Posterior vena cava (tissue), 2 donors: Measurements from ENCODE around the gene SEH1L. TPM values are rescaled to one million over a fixed set of nuclear protein-coding genes. Genes with fewer than 3 reads are reported as not detected.
"Not testable (repeated sequence)": the region's sequence is repeated elsewhere in the genome, so short reads cannot be mapped to it uniquely, and the experiment has no call there.

Experiments used
- DNase-seq: peaks from one replicate; pipeline ENCODE4 v3.0.0-alpha.2; 2020; ENCODE audit warnings: low spot score
- intact Hi-C, 2 donors: fragments of 100-400 bp; cut with DNase I; formaldehyde crosslinking; loops; one replicate each; pipeline versions ENCODE4 v1.14.1 to v1.14.2; 2022 to 2023
- total RNA-seq, 2 donors: library from RNA; stranded (reverse); fragmentation: NEBNext Ultra II Directional; extraction: Animal tissue kit (Norgen Biotek cat#: 25700); gene quantifications; one replicate each; pipeline ENCODE4 v1.2.1, GENCODE V29; 2021
- donor health status: DM: yes; HTN: yes; CAD: no.
- donor health status: DM: yes; HTN: yes; CAD: no.

Gene SEH1L
- total RNA-seq, 2 donors from 2014 or later, result 31.7 to 38.6 TPM

DNA sequence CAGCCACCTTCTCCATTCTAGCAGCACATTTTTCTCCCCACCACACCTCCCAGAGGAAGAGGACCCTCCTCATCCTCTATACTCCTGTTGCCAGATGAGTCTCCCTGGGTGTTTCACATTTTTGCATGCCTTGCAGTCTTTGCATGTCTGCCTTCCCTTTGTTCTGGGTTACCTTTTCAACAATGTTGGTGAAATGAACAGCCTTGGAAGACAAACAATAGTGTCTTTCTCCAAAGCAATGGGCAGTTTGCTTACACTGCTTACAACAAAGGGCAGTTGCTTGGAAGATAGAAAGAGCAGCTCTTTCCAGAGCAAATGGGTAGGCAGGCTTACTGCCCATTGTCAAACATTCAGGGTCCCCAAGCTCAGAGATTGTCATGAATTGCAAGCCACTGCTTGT, 14.5 kb upstream of the SEH1L start:
- intact Hi-C loops, result loop anchor here (5.0 kb wide), 3 partner anchors 46 to 1139 kb away; no protein-coding TSS in a partner anchor
- no peak for DNase-seq

DNA sequence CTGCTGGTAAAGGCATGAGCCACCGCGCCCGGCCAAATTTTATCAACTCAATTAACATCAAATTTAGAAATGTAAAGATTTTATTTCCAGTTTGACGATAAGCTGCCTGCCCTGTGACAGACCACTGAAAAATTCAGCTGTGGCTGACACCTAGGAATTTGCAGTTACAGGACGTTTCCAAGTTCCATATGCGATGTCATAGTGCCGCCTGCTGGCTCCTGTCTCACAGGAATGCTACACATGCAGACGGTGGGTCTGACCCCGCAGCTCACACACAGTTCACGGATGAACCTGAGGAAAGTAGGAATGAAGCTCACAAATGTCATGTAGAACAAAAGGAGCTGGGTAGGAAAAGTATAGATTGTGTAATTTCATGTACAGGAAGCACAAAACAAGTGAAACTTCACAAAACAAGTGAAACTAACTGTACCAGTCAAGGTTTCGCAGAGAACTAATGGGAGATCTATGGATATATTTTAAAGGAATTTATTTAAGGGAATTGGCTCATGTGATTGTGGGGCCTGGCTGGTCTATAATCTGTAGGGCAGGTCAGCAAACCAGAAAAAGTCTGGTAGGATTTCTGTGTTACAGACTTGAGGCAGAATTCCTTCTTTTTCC, 13.2 kb upstream of the SEH1L start:
- peak; percentile 94 for DNase-seq

DNA sequence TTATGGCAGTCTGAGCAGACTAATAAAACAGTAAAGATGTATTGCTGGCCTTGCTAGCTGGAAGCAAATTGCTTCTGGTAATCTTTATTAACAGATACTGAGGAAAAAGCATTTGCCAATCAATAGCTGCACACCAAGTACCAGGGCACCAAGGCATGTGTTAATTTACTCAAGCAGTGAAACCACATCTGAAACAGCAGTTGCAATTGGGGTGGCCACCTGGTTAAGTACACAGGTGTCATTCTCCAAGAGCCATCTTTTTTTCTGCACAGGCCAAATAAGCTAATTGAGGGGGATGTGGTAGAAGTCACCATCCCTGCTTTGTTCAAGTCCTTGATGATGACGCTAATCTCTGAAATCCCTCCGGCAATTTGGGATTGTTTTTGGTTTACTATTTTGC, 8.6 kb upstream of the SEH1L start:
- DNase-seq, result no peak
- intact Hi-C loops, result loop anchor here in 1 of 2 donors (5.0 kb wide), 2 partner anchors 182 to 217 kb away; no protein-coding TSS in a partner anchor

More for the DNA sequence above, 13.2 kb upstream of the SEH1L start:
- intact Hi-C loops, result loop anchor here (2.0 to 5.0 kb wide), 6 partner anchors 47 to 1138 kb away; no protein-coding TSS in a partner anchor

DNA sequence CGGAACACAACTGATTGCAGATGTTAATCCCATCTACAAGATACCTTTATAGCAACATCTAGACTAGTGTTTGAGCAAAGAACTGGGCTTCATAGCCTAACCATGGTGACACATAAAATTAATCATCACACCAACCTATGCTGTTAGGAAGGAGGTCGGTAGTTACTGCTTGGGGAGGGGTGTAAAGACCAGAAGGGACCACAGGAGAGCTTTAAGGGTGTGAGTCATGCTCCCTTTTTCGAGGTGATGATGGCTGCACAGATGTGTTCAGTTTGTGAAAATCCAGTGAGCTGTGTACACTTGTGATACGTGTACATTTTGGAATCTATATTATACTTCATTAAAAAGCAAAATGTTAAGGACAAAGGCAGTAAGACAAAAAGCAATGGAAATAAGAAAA, 4.6 kb upstream of the SEH1L start:
- DNase-seq, result no peak
- intact Hi-C loops, result no loop called here

DNA sequence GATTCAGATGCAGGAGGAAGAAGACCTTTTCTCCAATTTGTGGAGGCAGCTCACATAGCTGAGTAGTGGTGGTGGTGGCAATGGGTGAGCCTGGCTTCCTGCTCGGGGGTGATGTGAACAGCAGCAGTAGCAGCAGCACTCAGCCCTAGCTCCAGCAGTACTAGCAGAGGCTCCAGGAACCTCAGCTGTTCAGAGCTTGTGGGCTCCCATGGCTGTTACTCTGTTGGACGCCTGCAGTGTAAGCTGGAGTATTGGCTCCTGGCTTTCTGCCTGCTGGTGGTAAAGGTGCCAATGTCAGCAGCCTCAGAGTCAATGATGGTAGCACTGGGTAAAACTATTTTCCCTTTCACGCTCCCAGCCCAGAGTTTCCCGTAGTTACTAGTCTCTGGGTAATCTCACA, 3.1 kb upstream of the SEH1L start:
- intact Hi-C loops, result no loop called here
- no peak for DNase-seq

DNA sequence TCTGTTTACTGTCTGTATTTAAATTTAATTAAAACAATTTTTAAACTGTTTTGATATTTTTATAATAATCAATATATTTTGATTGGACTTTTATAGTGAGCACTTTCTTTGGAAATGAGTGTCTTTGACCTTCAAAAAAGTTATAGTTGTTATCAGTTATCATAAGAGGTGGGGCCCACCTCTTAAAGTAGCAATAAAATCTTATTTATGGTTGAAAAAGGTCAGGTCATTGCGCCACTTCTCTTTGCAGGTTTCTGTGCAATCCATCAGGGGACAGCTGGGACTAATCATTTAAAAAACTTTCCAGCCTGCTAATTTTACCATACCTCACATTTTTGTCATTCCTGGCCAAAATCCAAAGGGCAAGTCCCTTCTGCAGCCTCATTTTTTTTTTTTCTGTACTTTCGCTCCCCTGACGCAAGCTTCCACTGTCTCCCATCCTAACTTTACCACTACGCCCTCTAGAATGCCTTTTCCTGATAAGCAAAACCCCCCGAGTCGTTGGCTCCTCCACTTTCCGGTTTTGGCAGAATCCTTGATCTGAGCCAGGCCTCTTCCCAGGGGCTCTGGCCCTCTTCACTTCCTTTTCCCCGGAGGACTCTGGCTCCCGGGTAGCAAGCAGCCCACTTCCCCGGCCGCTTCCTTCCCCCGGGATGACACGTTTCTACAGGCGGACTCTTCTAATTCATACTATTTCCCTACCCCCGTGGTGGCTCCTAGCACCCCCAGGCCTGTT, 1.1 kb upstream of the SEH1L start:
- DNase-seq, result peak; percentile 84
- intact Hi-C loops, result no loop called here

DNA sequence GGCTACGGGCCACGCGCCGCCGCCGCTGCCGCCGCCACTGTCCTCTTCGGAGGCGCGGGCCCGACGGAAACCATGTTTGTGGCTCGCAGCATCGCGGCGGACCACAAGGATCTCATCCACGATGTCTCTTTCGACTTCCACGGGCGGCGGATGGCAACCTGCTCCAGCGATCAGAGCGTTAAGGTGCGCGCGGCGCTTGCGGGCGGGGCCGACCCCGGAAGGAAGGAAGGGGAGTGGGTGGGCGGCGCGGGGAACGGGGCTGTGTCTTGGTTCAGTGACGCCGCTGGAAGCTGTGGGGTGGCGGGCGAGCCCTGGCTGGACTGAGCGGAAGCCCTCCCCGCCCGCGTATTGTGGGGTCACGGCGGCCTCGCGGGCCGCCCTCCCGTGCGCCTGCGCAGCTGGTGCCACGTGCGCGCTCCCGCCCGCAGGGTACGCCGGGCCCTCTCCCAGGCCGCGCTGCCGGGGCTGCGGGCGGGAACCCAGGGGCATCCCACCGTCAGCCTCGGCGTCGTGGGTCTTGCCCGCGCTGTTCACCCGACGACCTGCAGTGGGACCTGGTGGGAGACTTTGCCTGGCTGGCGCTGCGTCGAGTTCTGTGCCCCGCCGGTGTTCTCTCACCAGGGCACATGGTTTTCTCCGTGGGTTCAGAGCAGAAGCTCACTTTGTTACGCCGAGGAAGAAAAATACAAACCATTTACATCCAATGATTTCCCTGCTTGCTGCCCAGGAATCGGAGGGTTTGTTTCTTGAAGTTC, 416 bp downstream of the SEH1L start:
- DNase-seq, result peak; percentile 99
- intact Hi-C loops, result no loop called here

DNA sequence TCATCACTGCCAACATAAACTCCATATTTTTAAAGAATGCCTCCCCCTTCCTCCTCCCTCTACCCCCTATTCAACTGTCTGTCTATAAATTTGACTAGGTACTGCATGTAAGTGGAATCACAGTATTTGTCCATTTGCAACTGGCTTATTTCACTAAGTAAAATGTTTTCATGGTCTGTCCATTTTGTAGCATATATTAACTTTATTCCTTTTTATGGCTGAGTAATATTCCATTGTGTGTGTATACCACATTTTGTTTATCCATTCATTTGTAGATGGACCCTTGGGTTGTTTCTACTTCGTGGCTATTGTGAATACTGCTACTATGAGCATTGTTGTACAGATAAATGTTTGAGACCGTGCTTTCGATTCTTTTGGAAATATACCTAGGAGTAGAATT, 10.7 kb downstream of the SEH1L start:
- no peak for DNase-seq
- intact Hi-C loops, result no loop called here

DNA sequence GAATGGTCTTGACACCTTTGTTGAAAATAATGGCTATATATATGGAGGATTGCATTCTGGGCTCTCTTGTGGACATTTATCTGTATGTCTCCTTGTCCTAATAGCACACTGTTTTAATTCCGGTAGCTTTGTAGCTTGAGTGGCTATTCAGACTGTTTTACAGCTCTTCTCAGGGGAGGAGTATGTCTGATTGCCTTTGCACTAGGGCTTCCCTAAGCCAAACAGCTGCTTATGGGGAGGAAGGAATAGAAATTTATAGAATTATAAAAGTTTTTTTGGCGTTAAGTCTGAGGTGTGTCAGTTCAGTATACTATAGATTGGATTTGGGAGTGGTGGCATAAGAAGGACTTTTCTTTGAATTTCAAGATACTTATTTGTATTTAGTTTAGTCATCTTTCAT, 12.6 kb downstream of the SEH1L start:
- intact Hi-C loops, result no loop called here
- DNase-seq, result no peak

DNA sequence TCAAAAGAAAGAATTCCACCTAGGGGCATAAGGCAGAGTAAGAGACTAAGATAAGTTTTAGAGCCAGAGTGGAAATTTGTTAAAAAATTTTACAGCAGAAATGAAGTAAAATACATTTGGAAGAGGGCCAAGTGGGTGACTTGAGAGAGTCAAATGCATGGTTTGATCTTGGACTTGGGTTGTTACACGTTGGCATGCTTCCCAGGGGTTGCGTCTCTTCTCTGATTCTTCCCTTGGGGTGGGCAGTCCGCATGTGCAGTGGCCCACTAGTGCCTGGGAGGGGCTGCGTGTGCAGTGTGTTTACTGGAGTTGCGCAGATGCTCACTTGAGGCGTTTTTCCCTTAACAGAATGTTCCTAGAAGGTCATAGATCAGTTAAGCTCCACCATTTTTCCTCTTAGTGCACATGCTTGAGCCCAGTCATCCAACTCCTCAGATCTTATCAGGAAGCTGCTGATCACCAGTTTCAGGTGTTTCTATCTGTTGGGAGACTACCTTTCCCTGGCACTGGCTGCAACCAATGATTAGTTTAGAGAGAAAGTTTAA, 13.1 kb downstream of the SEH1L start:
- DNase-seq, result no peak
- intact Hi-C loops, result no loop called here

DNA sequence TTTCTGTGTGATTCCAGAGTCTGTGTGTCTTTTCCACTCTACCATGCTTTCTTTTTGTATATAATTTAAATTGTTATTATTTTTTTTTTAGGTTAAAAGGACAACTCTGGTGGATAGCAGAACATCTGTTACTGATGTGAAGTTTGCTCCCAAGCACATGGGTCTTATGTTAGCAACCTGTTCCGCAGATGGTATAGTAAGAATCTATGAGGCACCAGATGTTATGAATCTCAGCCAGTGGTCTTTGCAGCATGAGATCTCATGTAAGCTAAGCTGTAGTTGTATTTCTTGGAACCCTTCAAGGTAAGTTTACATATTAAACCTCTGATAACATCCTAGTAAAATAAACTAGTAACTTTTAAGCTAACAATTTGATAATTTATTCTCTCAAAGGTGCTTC, 15.3 kb downstream of the SEH1L start:
- intact Hi-C loops, result no loop called here
- no peak for DNase-seq

DNA sequence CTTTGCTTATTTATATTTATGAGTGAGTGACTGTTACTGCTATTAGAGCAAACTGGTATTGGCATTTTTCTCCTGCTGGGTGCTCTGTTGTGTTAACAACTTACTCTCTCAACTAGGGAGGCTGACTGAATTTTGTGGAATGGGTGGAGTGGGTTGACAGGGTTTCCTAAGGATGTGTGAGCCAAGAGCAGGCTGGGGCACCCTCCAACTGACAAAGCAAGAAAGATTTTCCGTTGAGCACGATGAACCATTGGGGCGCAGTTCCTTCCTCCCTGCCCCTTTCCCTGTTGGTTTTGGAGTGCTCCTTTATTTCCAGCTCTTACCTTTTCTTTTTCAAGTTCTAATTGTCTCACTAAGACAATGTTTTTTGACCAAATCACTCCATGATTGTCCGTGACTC, 20.3 kb downstream of the SEH1L start:
- intact Hi-C loops, result no loop called here

DNA sequence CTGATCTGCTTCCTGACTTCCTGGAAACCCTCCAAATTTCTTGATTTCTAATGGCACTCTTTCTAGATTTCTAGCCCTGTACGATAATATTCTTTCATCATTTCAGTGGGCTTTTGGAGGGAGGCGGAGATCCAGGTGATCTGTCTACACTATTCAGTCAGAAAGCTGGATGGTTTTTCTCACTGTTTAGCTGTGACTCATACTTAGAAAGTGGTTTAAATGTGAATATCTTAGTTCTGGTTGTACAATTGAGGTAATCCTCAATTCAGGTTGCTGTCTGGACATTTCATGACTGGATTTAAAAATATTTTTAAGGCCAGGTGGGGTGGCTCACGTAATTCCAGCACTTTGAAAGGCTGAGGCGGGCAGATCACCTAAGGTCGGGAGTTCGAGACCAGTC, 20.8 kb downstream of the SEH1L start:
- no peak for DNase-seq
- intact Hi-C loops, result no loop called here

More for the DNA sequence above, 20.3 kb downstream of the SEH1L start:
- DNase-seq, result no peak

DNA sequence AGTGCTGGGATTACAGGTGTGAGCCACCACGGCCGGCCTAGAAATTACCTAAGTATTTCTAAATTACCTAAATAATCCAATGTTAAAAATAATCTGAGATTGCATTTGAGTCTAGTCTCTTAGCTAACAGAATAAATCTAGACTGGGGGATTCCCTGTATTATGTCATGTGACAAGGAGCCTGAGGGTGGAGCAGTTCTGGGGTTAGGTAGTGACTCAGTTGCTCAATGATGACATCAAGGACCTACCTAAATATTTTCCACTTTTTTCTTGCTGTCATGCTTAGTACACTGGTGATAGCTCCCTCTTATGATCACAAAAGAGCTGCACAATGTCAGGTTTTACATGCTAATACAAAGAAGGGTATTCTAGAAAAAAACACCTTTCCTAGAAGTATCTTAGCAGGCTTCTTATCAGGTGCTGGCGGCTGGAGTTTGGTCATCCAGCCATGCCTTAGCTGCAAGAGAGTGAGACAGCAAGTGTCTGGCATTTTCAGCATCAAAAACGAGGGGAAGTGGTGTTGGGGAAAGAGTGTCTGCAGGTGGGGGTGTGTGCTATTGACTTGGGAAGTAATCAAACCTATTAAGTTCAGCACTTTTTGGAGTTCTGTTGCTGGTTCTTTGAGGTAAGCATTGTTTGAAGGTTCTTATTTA, 25.9 kb downstream of the SEH1L start:
- intact Hi-C loops, result no loop called here
- no peak for DNase-seq

DNA sequence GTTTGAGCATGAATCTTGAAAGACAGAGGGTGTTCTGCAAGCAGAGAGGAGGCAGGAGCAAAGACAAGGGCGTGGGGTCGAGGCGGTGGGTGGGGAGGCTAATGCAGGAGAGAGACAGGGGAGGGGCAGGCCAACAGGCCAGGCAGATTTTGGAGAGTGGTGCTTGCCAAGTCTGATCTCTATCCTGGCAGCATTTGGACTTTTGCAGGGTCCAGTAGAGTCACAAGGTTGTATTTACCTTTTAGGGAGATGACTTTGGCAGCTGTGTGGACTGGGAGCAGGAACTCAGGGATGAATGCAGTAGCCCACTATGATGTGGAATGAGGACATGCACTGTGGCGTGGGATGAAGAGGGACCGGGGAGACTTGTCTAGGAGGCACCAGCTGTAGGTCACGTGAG, 27.7 kb downstream of the SEH1L start:
- DNase-seq, result no peak
- intact Hi-C loops, result no loop called here

DNA sequence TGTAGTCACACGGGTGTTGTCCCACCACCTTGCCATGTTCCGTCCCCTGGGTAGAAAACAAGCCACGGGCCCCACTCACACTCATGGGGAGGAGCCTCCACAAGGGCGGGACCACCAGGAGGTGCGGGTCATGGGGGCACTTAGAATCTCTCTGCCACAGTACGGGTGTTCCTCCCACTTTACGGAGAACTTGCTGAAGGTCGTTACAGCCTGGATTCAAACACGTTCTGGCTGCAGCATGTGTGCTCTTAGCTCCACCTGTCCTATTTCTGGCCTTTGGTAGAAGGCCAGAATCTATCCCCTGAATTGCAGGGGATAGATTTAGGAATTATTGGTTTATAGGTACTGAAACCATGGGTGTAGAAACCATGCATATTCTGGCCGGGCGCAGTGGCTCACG, 28.5 kb downstream of the SEH1L start:
- no peak for DNase-seq
- intact Hi-C loops, result no loop called here

DNA sequence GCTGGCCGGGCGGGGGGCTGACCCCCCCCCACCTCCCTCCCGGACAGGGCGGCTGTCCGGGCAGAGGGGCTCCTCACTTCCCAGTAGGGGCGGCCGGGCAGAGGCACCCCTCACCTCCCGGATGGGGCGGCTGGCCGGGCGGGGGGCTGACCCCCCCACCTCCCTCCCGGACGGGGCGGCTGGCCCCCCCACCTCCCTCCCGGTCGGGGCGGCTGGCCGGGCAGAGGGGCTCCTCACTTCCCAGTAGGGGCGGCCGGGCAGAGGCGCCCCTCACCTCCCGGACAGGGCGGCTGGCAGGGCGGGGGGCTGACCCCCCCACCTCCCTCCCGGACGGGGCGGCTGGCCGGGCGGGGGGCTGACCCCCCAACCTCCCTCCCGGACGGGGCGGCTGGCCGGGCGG, 32.3 kb downstream of the SEH1L start:
- intact Hi-C loops, DNase-seq: not testable (repeated sequence)

DNA sequence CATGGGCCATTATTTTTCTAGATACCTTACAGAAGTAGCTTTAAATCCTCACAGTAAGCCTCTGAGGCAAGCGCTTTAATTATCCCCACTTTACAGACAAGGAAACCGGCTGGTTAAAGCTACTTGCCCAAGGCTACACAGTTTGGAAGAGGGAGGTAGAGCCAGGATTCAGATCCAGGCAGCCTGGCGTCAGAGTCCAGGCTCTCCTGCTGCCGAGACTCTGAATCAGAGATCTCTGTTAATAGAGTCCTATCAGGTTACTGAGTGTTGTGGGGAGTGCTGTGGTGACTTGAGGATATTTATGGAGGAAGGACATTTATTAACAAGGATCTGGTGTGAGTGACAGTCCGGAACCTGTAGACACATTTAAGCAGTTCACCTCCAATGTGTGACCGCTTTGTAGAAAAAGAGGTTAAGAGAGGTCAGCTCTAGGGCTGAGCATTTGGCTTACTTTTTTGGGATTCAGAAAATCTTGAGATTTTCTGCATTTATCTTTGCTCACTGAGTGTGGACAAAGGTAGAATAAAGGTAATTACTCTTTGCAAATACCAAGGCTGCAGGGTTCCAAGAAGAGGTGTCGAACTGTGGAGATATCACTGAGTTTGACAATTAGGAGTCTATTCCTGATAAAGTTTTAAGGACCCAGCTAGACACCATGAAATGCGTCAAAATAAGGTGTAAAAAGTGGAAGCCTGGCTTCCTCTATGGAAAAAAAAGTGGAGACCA, 41.7 kb downstream of the SEH1L start:
- intact Hi-C loops, result no loop called here

DNA sequence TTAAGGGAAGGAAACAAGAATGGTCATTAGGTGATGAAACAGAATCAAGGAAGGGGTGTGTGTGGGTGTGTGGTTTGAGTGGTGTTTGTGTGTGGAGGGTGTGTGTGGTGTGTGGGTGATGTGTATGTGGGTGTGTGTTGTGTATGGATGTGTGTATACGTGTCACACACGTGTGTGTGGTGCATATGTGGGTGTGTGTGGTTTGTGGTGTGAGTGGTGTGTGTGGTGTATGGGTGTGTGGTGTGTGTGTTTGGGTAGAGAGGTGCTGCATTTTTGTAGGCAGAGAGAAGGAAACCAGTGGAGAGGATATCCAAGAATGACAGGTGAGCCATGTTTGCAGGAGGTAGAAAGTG, 42.3 kb downstream of the SEH1L start:
- no peak for DNase-seq
- intact Hi-C loops, result no loop called here

More for the DNA sequence above, 41.7 kb downstream of the SEH1L start:
- DNase-seq, result no peak
